Lung (tissue), 12 donors: Measurements from ENCODE around the gene CARD6. TPM values are rescaled to one million over a fixed set of nuclear protein-coding genes. Genes with fewer than 3 reads are reported as not detected.

Experiments
- ATAC-seq: fragments of 200-7000 bp; cut with Tn5 transposase; one replicate; pipeline ENCODE4 v1.9.1; 2020; ENCODE audit warnings: moderate number of reproducible peaks; ENCODE audit not compliant: insufficient read depth, low FRiP score
- DNase-seq, 3 donors: peaks; one replicate each; pipeline ENCODE4 v3.0.0-alpha.2; 2013 to 2017
- H3K27ac ChIP-seq, 2 donors: one replicate each; pipeline ENCODE4 v1.5.1; 2013; ENCODE audit warnings: mild to moderate bottlenecking in 2 of 2, moderate library complexity in 2 of 2, control low read depth in 1 of 2, inconsistent platforms in 1 of 2, low read depth in 1 of 2, low read length in 1 of 2
- H3K27me3 ChIP-seq, 3 donors: one replicate each; pipeline ENCODE4 v1.5.1; 2013; ENCODE audit warnings: low read length in 2 of 3; ENCODE audit not compliant: control insufficient read depth in 3 of 3, insufficient read depth in 3 of 3
- H3K36me3 ChIP-seq, 4 donors: one replicate each; pipeline ENCODE4 v1.5.1; 2013; ENCODE audit warnings: low read length in 4 of 4, mild to moderate bottlenecking in 1 of 4, moderate library complexity in 1 of 4; ENCODE audit not compliant: control insufficient read depth in 4 of 4, insufficient read depth in 4 of 4
- H3K4me1 ChIP-seq, 5 donors: one replicate each; pipeline ENCODE4 v1.5.1; 2013; ENCODE audit warnings: low read length in 5 of 5, mild to moderate bottlenecking in 2 of 5, moderate library complexity in 1 of 5; ENCODE audit not compliant: control insufficient read depth in 5 of 5, insufficient read depth in 5 of 5
- H3K4me3 ChIP-seq: one replicate; pipeline ENCODE4 v1.5.1; 2013; ENCODE audit warnings: mild to moderate bottlenecking, control low read depth, moderate library complexity
- H3K9ac ChIP-seq, 2 donors: one replicate each; pipeline ENCODE4 v1.5.1; 2013; ENCODE audit warnings: low read length in 2 of 2, control low read depth in 1 of 2; ENCODE audit not compliant: insufficient read depth in 1 of 2
- H3K9me3 ChIP-seq, 4 donors: one replicate each; pipeline ENCODE4 v1.5.1; 2013; ENCODE audit warnings: low read length in 3 of 4, mild to moderate bottlenecking in 1 of 4, moderate library complexity in 1 of 4; ENCODE audit not compliant: control insufficient read depth in 4 of 4, insufficient read depth in 3 of 4
- CTCF ChIP-seq: IDR thresholded peaks from 2 replicates; pipeline ENCODE4 v1.5.1; 2012; ENCODE audit warnings: mild to moderate bottlenecking; ENCODE audit errors: control extremely low read depth, extremely low read depth
- WGBS, 2 donors: extraction: QIAGEN DNeasy Blood & Tissue Kit; methylation state at CpG; one replicate each; pipeline ENCODE4 v1.1.7; 2013; 5-methylcytosine and 5-hydroxymethylcytosine counted together
- polyA plus RNA-seq, 2 donors: library from polyadenylated mRNA; stranded (reverse); fragments of 200-250 nt; gene quantifications; one replicate each; pipeline ENCODE4 v1.2.1, GENCODE V29; 2013
- total RNA-seq, 2 donors: library from RNA; depleted of rRNA in 1 of 2; stranded (reverse); fragments of >200 nt in 1 of 2; gene quantifications; one replicate each; pipeline ENCODE4 v1.2.1, GENCODE V29; 2014 to 2021
- donor health status: control.
- donor health status: control.
- donor health status: Bipolar disorder and iron deficiency.
- donor health status: healthy.
- donor health status: DM: yes; HTN: yes; CAD: no.

Gene CARD6
- total and polyA plus RNA-seq, 4 donors, result 6.2 to 15.9 (median 12.7) TPM

- Histone ChIP-seq H3K4me3 (no peak overlapping the region), H3K4me1 (peaks cover 0 to 8% (median 4%) of the 10 kb centered on the region in 5 donors), H3K36me3 (peaks cover 0 to 8% (median 2%) of the 10 kb centered on the region in 4 donors), H3K9ac (no peak overlapping the region), H3K9me3 (no peaks in the 10 kb centered on the region), H3K27ac (no peak overlapping the region), H3K27me3 (no peaks in the 10 kb centered on the region)
- DNase-seq, result no peak
- WGBS, 2 donors, result 90% methylated on average over 4 of the region's 4 CpGs
- ATAC-seq, result no peak
- no peak for TF ChIP-seq CTCF
These were observed 3.4 kb downstream of the CARD6 start for GRCh38 chr5:40844565-40844964.

GRCh38 chr5:40846371-40846770 lies 5.2 kb downstream of the CARD6 start:
- Histone ChIP-seq H3K9ac (no peak overlapping the region), H3K27ac (no peak overlapping the region), H3K36me3 (peaks cover 0 to 9% (median 2%) of the 10 kb centered on the region in 4 donors), H3K27me3 (no peaks in the 10 kb centered on the region), H3K4me1 (peaks cover 0 to 8% (median 0%) of the 10 kb centered on the region in 5 donors), H3K4me3 (no peak overlapping the region), H3K9me3 (no peaks in the 10 kb centered on the region)
- DNase-seq, result no peak
- ATAC-seq, result no peak
- TF ChIP-seq CTCF, result no peak
- 93% methylated on average over 2 of the region's 2 CpGs for WGBS, 2 donors

GRCh38 chr5:40847525-40847924 lies 6.4 kb downstream of the CARD6 start:
- TF ChIP-seq CTCF, result no peak
- Histone ChIP-seq H3K27me3 (no peaks in the 10 kb centered on the region), H3K4me3 (no peak overlapping the region), H3K27ac (no peak overlapping the region), H3K4me1 (peaks cover 0 to 5% (median 0%) of the 10 kb centered on the region in 5 donors), H3K36me3 (peaks cover 0 to 12% (median 4%) of the 10 kb centered on the region in 4 donors), H3K9ac (no peak overlapping the region), H3K9me3 (no peaks in the 10 kb centered on the region)
- ATAC-seq (no peak), DNase-seq (no peak)
- WGBS, 2 donors, result 96% methylated on average over 1 of the region's 1 CpG

GRCh38 chr5:40853632-40854192 lies 12.5 kb downstream of the CARD6 start:
- Histone ChIP-seq H3K4me1 (no peaks in the 10 kb centered on the region), H3K27ac (no peak overlapping the region), H3K9ac (no peak overlapping the region), H3K4me3 (no peak overlapping the region), H3K27me3 (no peaks in the 10 kb centered on the region), H3K36me3 (peaks cover 0 to 21% (median 6%) of the 10 kb centered on the region in 4 donors), H3K9me3 (peaks cover 0 to 3% (median 0%) of the 10 kb centered on the region in 4 donors)
- no peak for ATAC-seq
- no peak for TF ChIP-seq CTCF
- WGBS, 2 donors, result 80 to 81% methylated on average over 4 of the region's 4 CpGs
- DNase-seq, result no peak
